ENCODE measurements around the gene GARIN5A.

GRCh38 chr19:50444059-50444458 is 32.6 kb downstream of the GARIN5A start:
- TF ChIP-seq, protein P1, sequence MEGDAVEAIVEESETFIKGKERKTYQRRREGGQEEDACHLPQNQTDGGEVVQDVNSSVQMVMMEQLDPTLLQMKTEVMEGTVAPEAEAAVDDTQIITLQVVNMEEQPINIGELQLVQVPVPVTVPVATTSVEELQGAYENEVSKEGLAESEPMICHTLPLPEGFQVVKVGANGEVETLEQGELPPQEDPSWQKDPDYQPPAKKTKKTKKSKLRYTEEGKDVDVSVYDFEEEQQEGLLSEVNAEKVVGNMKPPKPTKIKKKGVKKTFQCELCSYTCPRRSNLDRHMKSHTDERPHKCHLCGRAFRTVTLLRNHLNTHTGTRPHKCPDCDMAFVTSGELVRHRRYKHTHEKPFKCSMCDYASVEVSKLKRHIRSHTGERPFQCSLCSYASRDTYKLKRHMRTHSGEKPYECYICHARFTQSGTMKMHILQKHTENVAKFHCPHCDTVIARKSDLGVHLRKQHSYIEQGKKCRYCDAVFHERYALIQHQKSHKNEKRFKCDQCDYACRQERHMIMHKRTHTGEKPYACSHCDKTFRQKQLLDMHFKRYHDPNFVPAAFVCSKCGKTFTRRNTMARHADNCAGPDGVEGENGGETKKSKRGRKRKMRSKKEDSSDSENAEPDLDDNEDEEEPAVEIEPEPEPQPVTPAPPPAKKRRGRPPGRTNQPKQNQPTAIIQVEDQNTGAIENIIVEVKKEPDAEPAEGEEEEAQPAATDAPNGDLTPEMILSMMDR (IDR thresholded peaks at IDR 0.05), result no peak
- TF ChIP-seq POLR2A (IDR thresholded peaks at IDR 0.05), result no peak
